Suprapubic skin (tissue), 4 donors: ENCODE measurements around the gene BLACAT1. TPM values are rescaled to one million over a fixed set of nuclear protein-coding genes. Genes with fewer than 3 reads are reported as not detected.
"Not testable (repeated sequence)": the region's sequence is repeated elsewhere in the genome, so short reads cannot be mapped to it uniquely, and the experiment has no call there.

ENCODE experiments used
- DNase-seq, 2 donors: peaks; one replicate each; pipeline ENCODE4 v3.0.0-alpha.2; 2019; ENCODE audit warnings: low spot score in 2 of 2
- H3K27ac ChIP-seq: fragments of 200-600 bp; sonication (generic); one replicate; pipeline ENCODE4 v1.5.1; 2019
- H3K27me3 ChIP-seq: fragments of 200-600 bp; sonication (generic); one replicate; pipeline ENCODE4 v1.5.1; 2019
- H3K36me3 ChIP-seq: fragments of 200-600 bp; sonication (generic); one replicate; pipeline ENCODE4 v1.5.1; 2019
- H3K4me1 ChIP-seq: fragments of 200-600 bp; sonication (generic); one replicate; pipeline ENCODE4 v1.5.1; 2019
- H3K4me3 ChIP-seq: fragments of 200-600 bp; sonication (generic); one replicate; pipeline ENCODE4 v1.5.1; 2019; ENCODE audit warnings: mild to moderate bottlenecking
- H3K9me3 ChIP-seq: fragments of 200-600 bp; sonication (generic); one replicate; pipeline ENCODE4 v1.5.1; 2019
- CTCF ChIP-seq, 2 donors: fragments of 200-600 bp in 1 of 2; fragments of 450-650 bp in 1 of 2; sonication (generic) in 1 of 2; IDR thresholded peaks; one replicate each; pipeline ENCODE4 v1.5.1; 2016 to 2019; ENCODE audit warnings: antibody characterized with exemption in 2 of 2, mild to moderate bottlenecking in 1 of 2, moderate library complexity in 1 of 2
- EP300 ChIP-seq: sonication (generic); formaldehyde crosslinking; IDR thresholded peaks from one replicate; pipeline ENCODE4 v1.6.1; 2017; ENCODE audit warnings: antibody characterized with exemption
- POLR2A ChIP-seq, 2 donors: fragments of 450-650 bp; IDR thresholded peaks; one replicate each; pipeline ENCODE4 v1.6.1; 2017; ENCODE audit warnings: antibody characterized with exemption in 2 of 2, mild to moderate bottlenecking in 2 of 2, moderate library complexity in 2 of 2
- POLR2AphosphoS5 ChIP-seq, 3 donors: sonication (generic); formaldehyde crosslinking; IDR thresholded peaks; one replicate each; pipeline ENCODE4 v1.6.1; 2017; ENCODE audit warnings: antibody characterized with exemption in 3 of 3
- WGBS: methylation state at CpG from one replicate; pipeline ENCODE4 v1.1.5; 2018; 5-methylcytosine and 5-hydroxymethylcytosine counted together
- total RNA-seq, 4 donors: library from RNA; depleted of rRNA; stranded (reverse); fragments of >200 nt; gene quantifications; one replicate each; pipeline ENCODE4 v1.1.0, GENCODE V29; 2016

Gene BLACAT1
- total RNA-seq, 4 donors from 2014 or later, result not detected

DNA sequence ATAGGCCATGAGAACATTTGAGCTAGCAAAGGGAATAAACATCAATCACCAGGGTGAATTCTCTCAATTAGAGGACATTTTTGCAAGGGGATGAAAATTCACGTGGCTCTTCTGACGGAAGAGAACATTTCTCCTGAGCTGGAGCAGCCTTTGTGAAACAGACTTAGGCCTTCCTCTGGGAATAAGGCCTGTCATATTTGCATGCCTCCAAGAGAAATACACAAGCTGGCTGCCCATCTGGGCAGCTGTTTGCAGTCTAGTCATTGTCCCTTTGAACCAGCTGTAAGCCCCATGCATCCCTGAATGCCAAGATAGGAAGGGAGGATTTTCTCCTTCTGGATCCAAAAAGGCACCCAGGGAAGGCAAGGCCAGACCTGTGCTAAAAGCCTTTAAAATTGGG, 39.5 kb downstream of the BLACAT1 start:
- H3K27me3 ChIP-seq, result peaks cover 13% of the 10 kb centered on the region
- H3K4me3 ChIP-seq, result no peak overlapping the region
- no peaks in the 10 kb centered on the region for H3K36me3 ChIP-seq
- H3K9me3 ChIP-seq, result no peaks in the 10 kb centered on the region
- no peak overlapping the region for H3K27ac ChIP-seq
- DNase-seq, result no peak
- H3K4me1 ChIP-seq, result no peaks in the 10 kb centered on the region
- TF ChIP-seq POLR2AphosphoS5 (IDR thresholded peaks at IDR 0.05) (no peak), CTCF (IDR thresholded peaks at IDR 0.05) (no peak), POLR2A (IDR thresholded peaks at IDR 0.05) (no peak), EP300 (no peak)
- 80% methylated on average over 2 of the region's 2 CpGs for WGBS

DNA sequence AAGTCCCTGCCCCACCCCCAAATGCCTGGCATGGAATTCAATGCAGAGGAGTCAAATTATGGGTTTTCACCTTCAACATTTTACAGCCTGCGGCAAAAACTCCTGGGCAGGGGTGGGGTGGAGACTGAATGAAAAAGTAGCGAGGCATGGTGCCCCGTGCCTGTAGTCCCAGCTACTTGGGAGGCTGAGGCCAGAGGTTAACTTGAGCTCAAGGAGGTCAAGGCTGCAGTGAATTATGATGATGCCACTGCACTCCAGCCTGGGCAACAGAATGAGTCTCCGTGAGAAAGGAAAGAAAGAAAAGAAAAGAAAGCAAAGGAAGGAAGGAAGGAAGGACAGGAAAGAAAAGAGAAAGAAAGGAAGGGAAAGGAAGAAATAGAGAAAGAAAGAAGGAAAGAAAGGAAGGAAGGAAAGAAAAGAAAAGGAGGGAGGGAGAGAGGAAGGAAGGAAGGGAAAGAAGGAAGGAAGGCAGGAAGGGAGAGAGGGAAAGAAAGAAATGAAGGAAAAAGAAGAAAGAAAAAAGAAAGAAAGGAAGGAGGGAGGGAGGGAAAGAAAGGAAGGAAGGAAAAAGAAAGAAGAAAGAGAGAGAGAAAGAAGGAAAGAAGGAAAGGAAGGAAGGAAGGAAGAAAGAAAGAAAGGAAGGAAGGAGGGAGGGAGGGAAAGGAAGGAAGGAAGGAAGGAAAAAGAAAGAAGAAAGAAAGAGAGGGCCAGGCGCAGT, 45.1 kb downstream of the BLACAT1 start:
- WGBS, result 48% methylated on average over 5 of the region's 5 CpGs
- no peaks in the 10 kb centered on the region for H3K9me3 ChIP-seq
- no peak for DNase-seq
- H3K27ac ChIP-seq, result no peak overlapping the region
- TF ChIP-seq EP300 (no peak), POLR2AphosphoS5 (IDR thresholded peaks at IDR 0.05) (no peak), CTCF (IDR thresholded peaks at IDR 0.05) (no peak), POLR2A (IDR thresholded peaks at IDR 0.05) (no peak)
- no peaks in the 10 kb centered on the region for H3K4me1 ChIP-seq
- no peak overlapping the region for H3K4me3 ChIP-seq
- H3K36me3 ChIP-seq, result no peaks in the 10 kb centered on the region
- H3K27me3 ChIP-seq, result peaks cover 8% of the 10 kb centered on the region

DNA sequence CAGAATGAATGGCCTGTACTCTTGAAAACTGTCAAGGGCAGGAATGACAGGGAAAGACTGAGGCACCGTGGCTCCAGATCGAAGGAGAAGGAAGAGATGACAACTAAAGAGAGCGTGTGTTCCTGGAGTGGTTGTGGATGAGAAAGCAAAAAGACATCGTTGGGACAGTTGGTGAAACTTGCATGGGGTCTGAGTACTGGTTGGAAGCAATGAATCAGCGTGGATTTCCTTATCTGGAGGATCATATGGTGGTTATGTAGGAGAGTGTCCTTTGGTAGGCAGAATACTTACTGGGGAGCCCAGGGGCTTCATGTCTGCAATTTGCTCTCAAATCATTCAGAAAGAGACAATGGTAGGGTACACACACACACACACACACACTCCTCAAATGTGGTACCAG, 47.9 kb downstream of the BLACAT1 start:
- Histone ChIP-seq H3K9me3 (no peaks in the 10 kb centered on the region), H3K27ac (no peak overlapping the region), H3K4me1 (no peaks in the 10 kb centered on the region), H3K36me3 (no peaks in the 10 kb centered on the region), H3K27me3 (peaks cover 8% of the 10 kb centered on the region), H3K4me3 (no peak overlapping the region)
- no peak for DNase-seq
- WGBS, result 87% methylated on average over 5 of the region's 5 CpGs
- no peak for TF ChIP-seq POLR2AphosphoS5 (IDR thresholded peaks at IDR 0.05)

DNA sequence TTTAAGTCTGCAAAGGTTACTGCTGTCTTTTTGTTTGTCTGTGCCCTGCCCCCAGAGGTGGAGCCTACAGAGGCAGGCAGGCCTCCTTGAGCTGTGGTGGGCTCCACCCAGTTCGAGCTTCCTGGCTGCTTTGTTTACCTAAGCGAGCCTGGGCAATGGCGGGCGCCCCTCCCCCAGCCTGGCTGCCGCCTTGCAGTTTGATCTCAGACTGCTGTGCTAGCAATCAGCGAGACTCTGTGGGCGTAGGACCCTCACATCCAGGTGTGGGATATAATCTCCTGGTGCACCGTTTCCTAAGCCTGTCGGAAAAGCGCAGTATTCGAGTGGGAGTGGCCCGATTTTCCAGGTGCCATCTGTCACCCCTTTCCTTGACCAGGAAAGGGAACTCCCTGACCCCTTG, 49.6 kb downstream of the BLACAT1 start:
- H3K27me3 ChIP-seq, H3K4me1 ChIP-seq, DNase-seq, H3K27ac ChIP-seq, H3K4me3 ChIP-seq, H3K36me3 ChIP-seq, H3K9me3 ChIP-seq: not testable (repeated sequence)
- WGBS, result 97% methylated on average over 5 of the region's 12 CpGs

Other genes starting within 250 kb of the BLACAT1 start
- 10 to 100 TPM; 12.3 to 19.5 (median 17.4) TPM for gene DSTYK, start 244.3 kb downstream of the BLACAT1 start, total RNA-seq
- gene TMCC2, start 228.1 kb downstream of the BLACAT1 start, total RNA-seq, result 1 to 10 TPM; 3.1 to 4.3 (median 4.1) TPM
- 10 to 100 TPM; 16.2 to 41.2 (median 30.2) TPM for gene NUAK2, start 134.3 kb downstream of the BLACAT1 start, total RNA-seq
- gene KLHDC8A, start 99.1 kb downstream of the BLACAT1 start, total RNA-seq, result 1 to 10 TPM in 1 of 4 donors, under 1 TPM in 2, not detected in 1; 0.30 to 3.5 (median 0.62) TPM
- 1 to 10 TPM in 1 of 4 donors, not detected in 3; 5.1 TPM for gene LEMD1, start 34.0 kb downstream of the BLACAT1 start, total RNA-seq
- gene CDK18, start 48.6 kb upstream of the BLACAT1 start, total RNA-seq, result 1 to 10 TPM; 2.7 to 9.7 (median 4.7) TPM
- 10 to 100 TPM; 30.9 to 52.6 (median 43.8) TPM for gene ELK4, start 176.0 kb upstream of the BLACAT1 start, total RNA-seq
- gene SLC45A3, start 224.5 kb upstream of the BLACAT1 start, total RNA-seq, result 1 to 10 TPM; 1.4 to 3.3 (median 2.2) TPM